ENCODE measurements around the gene C2orf49.

C2orf49 gene

GRCh38 chr2:105384216-105384615 lies 46.9 kb downstream of the C2orf49 start:
- FAIRE-seq, result no peak

- FAIRE-seq, result no peak
These were observed 47.5 kb downstream of the C2orf49 start for GRCh38 chr2:105384861-105385260.

- FAIRE-seq, result no peak
These were observed 48.6 kb downstream of the C2orf49 start for GRCh38 chr2:105385731-105386540.

GRCh38 chr2:105387225-105387624 lies 49.9 kb downstream of the C2orf49 start:
- no peak for FAIRE-seq

GRCh38 chr2:105388971-105389381 lies 51.6 kb downstream of the C2orf49 start:
- FAIRE-seq, result peak; percentile 69

GRCh38 chr2:105390454-105390853 lies 53.1 kb downstream of the C2orf49 start:
- FAIRE-seq, result no peak

GRCh38 chr2:105391058-105391627 lies 53.8 kb downstream of the C2orf49 start:
- FAIRE-seq, result no peak

GRCh38 chr2:105391763-105392662 lies 54.7 kb downstream of the C2orf49 start:
- no peak for FAIRE-seq

- FAIRE-seq, result no peak
These were observed 56.2 kb downstream of the C2orf49 start for GRCh38 chr2:105393373-105394055.

GRCh38 chr2:105394951-105395611 lies 57.7 kb downstream of the C2orf49 start:
- FAIRE-seq, result no peak

GRCh38 chr2:105395691-105396090 lies 58.4 kb downstream of the C2orf49 start:
- FAIRE-seq, result no peak

- no peak for FAIRE-seq
These were observed 59.1 kb downstream of the C2orf49 start for GRCh38 chr2:105396254-105397024.

- FAIRE-seq, result no peak
These were observed 59.8 kb downstream of the C2orf49 start for GRCh38 chr2:105397025-105397722.

GRCh38 chr2:105397953-105398335 lies 60.6 kb downstream of the C2orf49 start:
- no peak for FAIRE-seq

GRCh38 chr2:105398336-105399206 lies 61.2 kb downstream of the C2orf49 start, which contains the start of gene FHL2:
Gene FHL2 (minus strand): TSS chr2:105399051. CDS start chr2:105386516, 12,535 bp downstream.
- no peak for FAIRE-seq

All from endometrium (tissue), 2 donors.